ENCODE measurements around the gene TMEM170A.

DNA sequence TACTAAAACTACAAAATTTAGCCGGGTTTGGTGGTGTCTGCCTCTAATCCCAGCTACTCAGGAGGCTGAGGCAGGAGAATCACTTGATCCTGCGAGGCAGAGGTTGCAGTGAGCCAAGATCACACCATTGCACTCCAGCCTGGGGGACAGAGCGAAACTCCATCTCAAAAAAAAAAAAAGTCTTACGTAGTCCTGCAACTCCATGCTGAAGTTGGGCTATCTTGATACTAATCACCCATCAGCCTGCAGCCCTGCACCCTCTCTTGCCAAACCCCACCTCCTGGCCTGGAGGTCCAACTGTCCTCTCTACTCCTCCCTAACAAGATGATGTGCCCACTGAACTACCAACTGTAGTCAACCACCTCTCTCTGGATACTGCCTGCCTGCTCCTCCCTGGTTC lies 4.8 kb downstream of the TMEM170A start:
- TF ChIP-seq, protein P1, sequence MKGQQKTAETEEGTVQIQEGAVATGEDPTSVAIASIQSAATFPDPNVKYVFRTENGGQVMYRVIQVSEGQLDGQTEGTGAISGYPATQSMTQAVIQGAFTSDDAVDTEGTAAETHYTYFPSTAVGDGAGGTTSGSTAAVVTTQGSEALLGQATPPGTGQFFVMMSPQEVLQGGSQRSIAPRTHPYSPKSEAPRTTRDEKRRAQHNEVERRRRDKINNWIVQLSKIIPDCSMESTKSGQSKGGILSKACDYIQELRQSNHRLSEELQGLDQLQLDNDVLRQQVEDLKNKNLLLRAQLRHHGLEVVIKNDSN (IDR thresholded peaks at IDR 0.05) = no peak
- TF ChIP-seq CREB1 (IDR thresholded peaks at IDR 0.05; ENCODE audit: low read depth) (no peak), TAF1 (IDR thresholded peaks at IDR 0.05; ENCODE audit: low read depth) (no peak), EGR1 (IDR thresholded peaks at IDR 0.05) (no peak), RAD21 (IDR thresholded peaks at IDR 0.05; ENCODE audit: low read depth) (no peak), FOXM1 (IDR thresholded peaks at IDR 0.05; ENCODE audit: borderline replicate concordance, low read depth) (no peak), TCF12 (IDR thresholded peaks at IDR 0.05; ENCODE audit: low read depth) (no peak), TEAD4 (IDR thresholded peaks at IDR 0.05) (no peak), ZBTB7A (IDR thresholded peaks at IDR 0.05; ENCODE audit: low read depth) (no peak), EP300 (IDR thresholded peaks at IDR 0.05; ENCODE audit: borderline replicate concordance) (no peak)
- TF ChIP-seq, protein P2, sequence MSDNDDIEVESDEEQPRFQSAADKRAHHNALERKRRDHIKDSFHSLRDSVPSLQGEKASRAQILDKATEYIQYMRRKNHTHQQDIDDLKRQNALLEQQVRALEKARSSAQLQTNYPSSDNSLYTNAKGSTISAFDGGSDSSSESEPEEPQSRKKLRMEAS (IDR thresholded peaks at IDR 0.05) = no peak
